Prostate gland (tissue), 2 donors: ENCODE data around the gene SNX3. TPM values are rescaled to one million over a fixed set of nuclear protein-coding genes. Genes with fewer than 3 reads are reported as not detected.

ENCODE experiments used
- DNase-seq: peaks from one replicate; pipeline ENCODE4 v3.0.0-alpha.2; 2019; ENCODE audit warnings: low spot score
- H3K27ac ChIP-seq, 2 donors: fragments of 200-600 bp; sonication (generic); 2 replicates each; pipeline ENCODE4 v1.5.1; 2017 to 2019
- H3K27me3 ChIP-seq: fragments of 200-600 bp; sonication (generic); replicated peaks from 2 replicates; pipeline ENCODE4 v1.5.1; 2019; ENCODE audit not compliant: insufficient read depth
- H3K36me3 ChIP-seq, 2 donors: fragments of 200-600 bp; sonication (generic); 1 replicate in 1 of 2; 2 replicates in 1 of 2; pipeline versions ENCODE4 v1.5.1 to v1.8.1; 2017 to 2019
- H3K4me1 ChIP-seq: fragments of 200-600 bp; sonication (generic); replicated peaks from 2 replicates; pipeline ENCODE4 v1.5.1; 2019
- H3K4me3 ChIP-seq, 2 donors: fragments of 200-600 bp; sonication (generic); 2 replicates each; pipeline ENCODE4 v1.5.1; 2017 to 2019
- H3K9me3 ChIP-seq: fragments of 200-600 bp; sonication (generic); 2 replicates; pipeline ENCODE4 v1.5.1; 2017
- CTCF ChIP-seq, 4 experiments: fragments of 200-600 bp in 2 of 4; fragments of 450-650 bp in 2 of 4; sonication (generic) in 2 of 4; IDR thresholded peaks; 1 replicate in 3 of 4; 2 replicates in 1 of 4; pipeline ENCODE4 v1.5.1; 2016 to 2019; ENCODE audit warnings: antibody characterized with exemption in 4 of 4, mild to moderate bottlenecking in 2 of 4, moderate library complexity in 2 of 4
- POLR2A ChIP-seq: fragments of 450-650 bp; IDR thresholded peaks from one replicate; pipeline ENCODE4 v1.6.1; 2016; ENCODE audit warnings: antibody characterized with exemption, mild to moderate bottlenecking
- POLR2AphosphoS5 ChIP-seq: sonication (generic); formaldehyde crosslinking; IDR thresholded peaks from one replicate; pipeline ENCODE4 v1.6.1; 2017; ENCODE audit warnings: antibody characterized with exemption
- WGBS: methylation state at CpG from one replicate; pipeline ENCODE4 v1.1.5; 2018; 5-methylcytosine and 5-hydroxymethylcytosine counted together
- intact Hi-C: fragments of 100-400 bp; cut with DNase I; formaldehyde crosslinking; loops from one replicate; pipeline ENCODE4 v1.14.2; 2022
- total RNA-seq, 2 donors: library from RNA; depleted of rRNA; stranded (reverse); fragments of >200 nt; gene quantifications; one replicate each; pipeline ENCODE4 v1.1.0, GENCODE V29; 2016

SNX3 gene
- total RNA-seq, 2 donors from 2014 or later = 93.3 to 93.6 TPM

GRCh38 chr6:108175176-108175591 is 85.7 kb downstream of the SNX3 start:
- TF ChIP-seq POLR2A (no peak), CTCF (IDR thresholded peaks at IDR 0.05) (no peak), POLR2AphosphoS5 (no peak)
- peaks cover 48% of the 10 kb centered on the region for H3K27me3 ChIP-seq
- no peaks in the 10 kb centered on the region for H3K36me3 ChIP-seq
- peaks cover 4% of the 10 kb centered on the region for H3K4me1 ChIP-seq
- intact Hi-C loops = no loop called here
- no peak overlapping the region for H3K4me3 ChIP-seq
- WGBS = 12% methylated on average over 22 of the region's 22 CpGs
- H3K9me3 ChIP-seq = no peaks in the 10 kb centered on the region
- H3K27ac ChIP-seq = no peak overlapping the region
- DNase-seq = no peak

- no peak overlapping the region for H3K4me3 ChIP-seq
- 13% methylated on average over 43 of the region's 43 CpGs for WGBS
Observed at GRCh38 chr6:108174371-108175175, 86.3 kb downstream of the SNX3 start.

GRCh38 chr6:108171918-108172516 is 88.8 kb downstream of the SNX3 start:
- TF ChIP-seq POLR2AphosphoS5 (no peak), CTCF (IDR thresholded peaks at IDR 0.05) (no peak), POLR2A (no peak)
- Histone ChIP-seq H3K27me3 (peaks cover 77% of the 10 kb centered on the region), H3K9me3 (no peaks in the 10 kb centered on the region), H3K4me3 (no peak overlapping the region), H3K27ac (no peak overlapping the region), H3K36me3 (no peaks in the 10 kb centered on the region), H3K4me1 (peaks cover 4% of the 10 kb centered on the region)
- no peak for DNase-seq
- 52% methylated on average over 2 of the region's 3 CpGs for WGBS
- intact Hi-C loops = no loop called here

More at GRCh38 chr6:108174371-108175175, 86.3 kb downstream of the SNX3 start:
- DNase-seq = no peak
- H3K4me1 ChIP-seq = peaks cover 4% of the 10 kb centered on the region
- peaks cover 54% of the 10 kb centered on the region for H3K27me3 ChIP-seq
- H3K27ac ChIP-seq = no peak overlapping the region
- no peaks in the 10 kb centered on the region for H3K9me3 ChIP-seq
- intact Hi-C loops = no loop called here
- TF ChIP-seq POLR2A (no peak), CTCF (IDR thresholded peaks at IDR 0.05) (no peak), POLR2AphosphoS5 (no peak)
- no peaks in the 10 kb centered on the region for H3K36me3 ChIP-seq

GRCh38 chr6:108171291-108171917 is 89.4 kb downstream of the SNX3 start:
- Histone ChIP-seq H3K27ac (no peak overlapping the region), H3K9me3 (no peaks in the 10 kb centered on the region), H3K27me3 (peaks cover 77% of the 10 kb centered on the region), H3K4me1 (peaks cover 4% of the 10 kb centered on the region), H3K36me3 (no peaks in the 10 kb centered on the region), H3K4me3 (no peak overlapping the region)
- WGBS = 38% methylated on average over 21 of the region's 21 CpGs
- no peak for DNase-seq
- TF ChIP-seq POLR2A = no peak
- intact Hi-C loops = no loop called here

DNA sequence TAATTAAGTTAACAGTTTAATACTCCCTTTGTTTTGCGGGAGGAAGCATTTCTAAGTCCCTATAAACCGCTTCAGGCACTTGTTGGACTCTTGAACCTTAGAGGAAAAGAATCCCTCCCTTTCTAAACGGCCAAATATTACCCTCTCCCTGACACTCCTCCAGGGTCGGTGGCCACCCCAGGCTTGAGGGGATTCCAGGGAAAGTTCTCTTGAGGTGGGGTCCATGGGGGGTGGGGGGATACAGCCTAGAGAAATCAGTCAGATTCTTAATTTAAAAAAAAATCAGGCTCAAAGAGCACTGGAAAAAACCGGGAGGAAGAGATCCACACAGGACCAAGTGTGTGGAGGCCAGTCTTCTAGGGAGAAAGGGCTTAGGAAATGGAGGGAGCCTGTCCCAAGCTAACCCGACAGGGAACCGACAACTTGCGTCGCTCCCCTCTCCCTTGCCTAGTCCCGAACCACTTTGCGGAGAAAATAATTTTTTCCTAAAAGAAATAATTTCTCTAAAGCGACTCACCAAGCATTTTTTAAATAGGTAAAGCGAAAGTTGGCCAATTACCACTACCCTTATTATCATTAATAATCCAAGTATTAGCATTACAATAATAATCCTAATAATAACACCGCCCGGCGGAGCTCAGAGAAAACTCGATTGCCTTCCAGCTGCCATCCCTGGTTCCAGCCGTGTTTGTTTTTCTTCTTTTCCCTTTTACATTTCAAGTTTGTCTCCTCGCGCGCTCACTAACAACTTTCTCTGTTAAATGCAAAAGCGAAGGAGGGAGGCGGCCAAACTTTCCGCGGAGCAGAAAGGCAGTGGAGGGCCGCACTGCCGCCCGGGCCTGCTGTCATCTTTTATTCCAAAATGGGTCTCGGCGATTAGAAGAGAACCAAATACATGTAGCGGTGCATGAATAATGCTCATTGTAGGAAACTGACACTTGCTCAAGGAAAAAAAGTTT is 90.2 kb downstream of the SNX3 start:
- TF ChIP-seq POLR2A (no peak), CTCF (IDR thresholded peaks at IDR 0.05) (no peak), POLR2AphosphoS5 (no peak)
- intact Hi-C loops = no loop called here
- Histone ChIP-seq H3K27me3 (peaks cover 76% of the 10 kb centered on the region), H3K27ac (no peak overlapping the region), H3K36me3 (no peaks in the 10 kb centered on the region), H3K4me3 (no peak overlapping the region), H3K4me1 (no peaks in the 10 kb centered on the region), H3K9me3 (no peaks in the 10 kb centered on the region)
- no peak for DNase-seq
- WGBS = 22% methylated on average over 31 of the region's 31 CpGs
